IgD-negative memory B cell (primary cell): ENCODE results near the gene SOCS3. TPM values are rescaled to one million over a fixed set of nuclear protein-coding genes. Genes with fewer than 3 reads are reported as not detected.

Source experiments
- H3K27ac Mint-ChIP-seq, 3 donors: one replicate each; pipeline ENCODE4 v1.8.0; 2020 to 2022; ENCODE audit warnings: mild to moderate bottlenecking in 3 of 3, mixed read lengths in 3 of 3, moderate library complexity in 1 of 3
- H3K27me3 Mint-ChIP-seq: one replicate; pipeline ENCODE4 v1.8.0; 2021; ENCODE audit warnings: mixed read lengths
- H3K36me3 Mint-ChIP-seq: one replicate; pipeline ENCODE4 v1.8.0; 2020; ENCODE audit warnings: mild to moderate bottlenecking, mixed read lengths
- H3K4me1 Mint-ChIP-seq, 3 donors: one replicate each; pipeline ENCODE4 v1.8.0; 2020 to 2022; ENCODE audit warnings: mixed read lengths in 3 of 3, mild to moderate bottlenecking in 1 of 3
- H3K4me3 Mint-ChIP-seq, 4 donors: one replicate each; pipeline ENCODE4 v1.8.0; 2020 to 2022; ENCODE audit warnings: mild to moderate bottlenecking in 4 of 4, mixed read lengths in 4 of 4, moderate library complexity in 3 of 4
- H3K9me3 Mint-ChIP-seq, 3 donors: one replicate each; pipeline ENCODE4 v1.8.0; 2020 to 2021; ENCODE audit warnings: mixed read lengths in 3 of 3, mild to moderate bottlenecking in 1 of 3
- polyA plus RNA-seq: library from polyadenylated mRNA; unstranded; fragments of 300-500 nt; fragmentation: Illumina TruSeq; gene quantifications from one replicate; pipeline ENCODE4 v1.2.3, GENCODE V29; 2021

SOCS3 gene
- polyA plus RNA-seq, 1 donor from 2014 or later = 17.3 TPM

GRCh38 chr17:78366109-78366848, 6.4 kb upstream of the SOCS3 start:
- H3K36me3 Mint-ChIP-seq = no peaks in the 10 kb centered on the region
- H3K4me1 Mint-ChIP-seq = peaks cover 2 to 7% (median 5%) of the 10 kb centered on the region in 3 donors
- H3K4me3 Mint-ChIP-seq = peak overlapping the region in 1 of 4 donors; percentile 70
- H3K27me3 Mint-ChIP-seq = peaks cover 28% of the 10 kb centered on the region
- H3K27ac Mint-ChIP-seq = peak overlapping the region in 1 of 3 donors; percentile 18
- H3K9me3 Mint-ChIP-seq = no peaks in the 10 kb centered on the region

- Mint-ChIP-seq H3K36me3 (no peaks in the 10 kb centered on the region), H3K9me3 (no peaks in the 10 kb centered on the region), H3K27ac (no peak overlapping the region), H3K4me1 (peaks cover 4 to 7% (median 5%) of the 10 kb centered on the region in 3 donors), H3K27me3 (peaks cover 28% of the 10 kb centered on the region), H3K4me3 (no peak overlapping the region)
Measured at GRCh38 chr17:78365561-78366108, 5.8 kb upstream of the SOCS3 start.

- Mint-ChIP-seq H3K4me1 (peaks cover 4 to 7% (median 5%) of the 10 kb centered on the region in 3 donors), H3K9me3 (no peaks in the 10 kb centered on the region), H3K27me3 (peaks cover 28% of the 10 kb centered on the region), H3K27ac (peak overlapping the region in 1 of 3 donors; percentile 46), H3K36me3 (no peaks in the 10 kb centered on the region), H3K4me3 (peak overlapping the region in 2 of 4 donors; percentile 22 to 43)
Measured at GRCh38 chr17:78364436-78365281, 4.8 kb upstream of the SOCS3 start.

GRCh38 chr17:78362671-78363070, 2.8 kb upstream of the SOCS3 start:
- peaks cover 36% of the 10 kb centered on the region for H3K27me3 Mint-ChIP-seq
- no peak overlapping the region for H3K27ac Mint-ChIP-seq
- H3K9me3 Mint-ChIP-seq = no peaks in the 10 kb centered on the region
- peak overlapping the region in 2 of 4 donors; percentile 10 to 13 for H3K4me3 Mint-ChIP-seq
- H3K36me3 Mint-ChIP-seq = no peaks in the 10 kb centered on the region
- H3K4me1 Mint-ChIP-seq = peaks cover 5 to 15% (median 10%) of the 10 kb centered on the region in 3 donors

- Mint-ChIP-seq H3K27me3 (peaks cover 36% of the 10 kb centered on the region), H3K4me3 (peak overlapping the region in 2 of 4 donors; percentile 10 to 13), H3K27ac (no peak overlapping the region), H3K4me1 (peaks cover 5 to 15% (median 14%) of the 10 kb centered on the region in 3 donors), H3K36me3 (no peaks in the 10 kb centered on the region), H3K9me3 (no peaks in the 10 kb centered on the region)
Measured at GRCh38 chr17:78362232-78362631, 2.4 kb upstream of the SOCS3 start.

- H3K27me3 Mint-ChIP-seq = peaks cover 29% of the 10 kb centered on the region
- no peaks in the 10 kb centered on the region for H3K36me3 Mint-ChIP-seq
- peak overlapping the region in 3 of 4 donors; percentile 37 to 88 (median 76) for H3K4me3 Mint-ChIP-seq
- peak overlapping the region in 2 of 3 donors; percentile 87 to 96 for H3K27ac Mint-ChIP-seq
- peaks cover 6 to 19% (median 17%) of the 10 kb centered on the region in 3 donors for H3K4me1 Mint-ChIP-seq
- H3K9me3 Mint-ChIP-seq = no peaks in the 10 kb centered on the region
Measured at GRCh38 chr17:78361225-78361701, 1.4 kb upstream of the SOCS3 start.

GRCh38 chr17:78360371-78361224, 721 bp upstream of the SOCS3 start:
- H3K4me1 Mint-ChIP-seq = peaks cover 13 to 24% (median 22%) of the 10 kb centered on the region in 3 donors
- peaks cover 25% of the 10 kb centered on the region for H3K27me3 Mint-ChIP-seq
- H3K27ac Mint-ChIP-seq = peak overlapping the region in 2 of 3 donors; percentile 67 to 96

GRCh38 chr17:78359321-78359996, 418 bp downstream of the SOCS3 start:
- peaks cover 16 to 30% (median 27%) of the 10 kb centered on the region in 3 donors for H3K4me1 Mint-ChIP-seq
- H3K27ac Mint-ChIP-seq = no peak overlapping the region
- peaks cover 15% of the 10 kb centered on the region for H3K27me3 Mint-ChIP-seq

More at GRCh38 chr17:78360371-78361224, 721 bp upstream of the SOCS3 start:
- no peaks in the 10 kb centered on the region for H3K36me3 Mint-ChIP-seq
- H3K4me3 Mint-ChIP-seq = peak overlapping the region; percentile 81 to 95 (median 91)
- no peaks in the 10 kb centered on the region for H3K9me3 Mint-ChIP-seq

GRCh38 chr17:78358538-78359320, 1.1 kb downstream of the SOCS3 start:
- H3K4me3 Mint-ChIP-seq = peak overlapping the region; percentile 76 to 89 (median 84)
- no peaks in the 10 kb centered on the region for H3K36me3 Mint-ChIP-seq
- peaks cover 11% of the 10 kb centered on the region for H3K27me3 Mint-ChIP-seq
- peak overlapping the region; percentile 71 to 94 (median 90) for H3K27ac Mint-ChIP-seq
- H3K9me3 Mint-ChIP-seq = no peaks in the 10 kb centered on the region
- peaks cover 15 to 29% (median 27%) of the 10 kb centered on the region in 3 donors for H3K4me1 Mint-ChIP-seq

More at GRCh38 chr17:78359321-78359996, 418 bp downstream of the SOCS3 start:
- no peaks in the 10 kb centered on the region for H3K9me3 Mint-ChIP-seq
- H3K36me3 Mint-ChIP-seq = no peaks in the 10 kb centered on the region
- peak overlapping the region; percentile 41 to 87 (median 78) for H3K4me3 Mint-ChIP-seq

GRCh38 chr17:78357672-78358537, 2.0 kb downstream of the SOCS3 start:
- Mint-ChIP-seq H3K27ac (peak overlapping the region; percentile 76 to 98 (median 90)), H3K9me3 (no peaks in the 10 kb centered on the region), H3K36me3 (no peaks in the 10 kb centered on the region), H3K27me3 (peaks cover 11% of the 10 kb centered on the region), H3K4me3 (peak overlapping the region; percentile 76 to 89 (median 84)), H3K4me1 (peaks cover 15 to 32% (median 29%) of the 10 kb centered on the region in 3 donors)

GRCh38 chr17:78357177-78357586, 2.7 kb downstream of the SOCS3 start:
- peak overlapping the region in 3 of 4 donors; percentile 78 to 89 (median 78) for H3K4me3 Mint-ChIP-seq
- no peaks in the 10 kb centered on the region for H3K36me3 Mint-ChIP-seq
- peaks cover 15 to 35% (median 32%) of the 10 kb centered on the region in 3 donors for H3K4me1 Mint-ChIP-seq
- H3K27me3 Mint-ChIP-seq = peaks cover 10% of the 10 kb centered on the region
- H3K9me3 Mint-ChIP-seq = no peaks in the 10 kb centered on the region
- peak overlapping the region; percentile 13 to 98 (median 90) for H3K27ac Mint-ChIP-seq

GRCh38 chr17:78356101-78356713, 3.7 kb downstream of the SOCS3 start:
- peak overlapping the region; percentile 40 to 85 (median 71) for H3K4me3 Mint-ChIP-seq
- H3K36me3 Mint-ChIP-seq = no peaks in the 10 kb centered on the region
- H3K9me3 Mint-ChIP-seq = no peaks in the 10 kb centered on the region
- peaks cover 15 to 36% (median 33%) of the 10 kb centered on the region in 3 donors for H3K4me1 Mint-ChIP-seq
- H3K27me3 Mint-ChIP-seq = peaks cover 10% of the 10 kb centered on the region
- H3K27ac Mint-ChIP-seq = peak overlapping the region; percentile 90 to 98 (median 93)
